HCT116 (cell line): Measurements from ENCODE around the gene C4orf50. TPM values are rescaled to one million over a fixed set of nuclear protein-coding genes. Genes with fewer than 3 reads are reported as not detected.

Source experiments
- ATAC-seq: fragments of 200-7000 bp; cut with Tn5 transposase; 2 replicates; pipeline ENCODE4 v1.9.1; 2020; ENCODE audit warnings: mild to moderate bottlenecking, moderate library complexity
- Bru-seq: library from RNA; stranded (reverse); fragments of 400-500 nt; gene quantifications from one replicate; lab custom pipeline; 2021; lab: Mats Ljungman, UMichigan
- BruChase-seq, 2 experiments: library from RNA; stranded (reverse); fragments of 400-500 nt; gene quantifications; one replicate each; lab custom pipeline; 2021; lab: Mats Ljungman, UMichigan
- BruUV-seq: library from RNA; stranded (reverse); fragments of 400-500 nt; replicated peaks from 2 replicates; lab custom pipeline; 2021; lab: Mats Ljungman, UMichigan
- CTCF ChIA-PET: fragments of 300-600 bp; sonication (Branson Sonifier 250); formaldehyde crosslinking; loops from one replicate; lab custom pipeline; 2021; ENCODE audit warnings: antibody characterized with exemption; lab: Charles Lee
- POLR2A ChIA-PET: fragments of 300-600, 350-600 bp; sonication (Branson Sonifier 250); formaldehyde crosslinking; loops from one replicate; lab custom pipeline; 2021; ENCODE audit warnings: antibody characterized with exemption; lab: Charles Lee
- RAD21 ChIA-PET, 2 experiments: fragments of 300-600 bp; sonication (Branson Sonifier 250); formaldehyde crosslinking; loops; one replicate each; lab custom pipeline; 2023; ENCODE audit warnings: low total read pairs in 2 of 2; ENCODE audit not compliant: uncharacterized antibody in 2 of 2, unreplicated experiment in 2 of 2, low non-redundant PET in 1 of 2; lab: Charles Lee
- DNase-seq: peaks from one replicate; pipeline ENCODE4 v3.0.0-alpha.2; 2010; ENCODE audit warnings: low read depth, low spot score
- H2AFZ ChIP-seq: fragments of 200-600 bp; shearing (Covaris generic), sonication (generic); 2 replicates; pipeline ENCODE4 v1.6.1; 2017; ENCODE audit warnings: low read depth, mixed run types, mixed read lengths, antibody characterized with exemption, low read length; ENCODE audit not compliant: poor library complexity, severe bottlenecking
- H3K27ac ChIP-seq: 2 replicates; pipeline ENCODE4 v1.5.1; 2012; ENCODE audit warnings: low read depth, low read length
- H3K27me3 ChIP-seq: fragments of 200-600 bp; sonication (generic); 2 replicates; pipeline ENCODE4 v1.6.1; 2016; ENCODE audit warnings: mixed run types, low read length, mixed read lengths; ENCODE audit not compliant: insufficient read depth
- H3K36me3 ChIP-seq, 2 experiments: fragments of 200-500 bp in 1 of 2; fragments of 200-600 bp in 1 of 2; sonication (Bioruptor generic) in 1 of 2; sonication (generic) in 1 of 2; 2 replicates each; pipeline versions ENCODE4 v1.5.1 to v1.6.1; 2014 to 2016; ENCODE audit warnings: low read length in 2 of 2, inconsistent platforms in 1 of 2, mixed read lengths in 1 of 2, mixed run types in 1 of 2; ENCODE audit not compliant: insufficient read depth in 2 of 2, control insufficient read depth in 1 of 2
- H3K4me1 ChIP-seq, 2 experiments: fragments of 200-600 bp in 1 of 2; sonication (generic) in 1 of 2; 2 replicates each; pipeline versions ENCODE4 v1.5.1 to v1.6.1; 2012 to 2017; ENCODE audit warnings: low read length in 2 of 2, inconsistent platforms in 1 of 2, mild to moderate bottlenecking in 1 of 2, mixed read lengths in 1 of 2, mixed run types in 1 of 2, moderate library complexity in 1 of 2; ENCODE audit not compliant: insufficient read depth in 2 of 2, control insufficient read depth in 1 of 2
- H3K4me2 ChIP-seq: fragments of 200-600 bp; sonication (generic); 2 replicates; pipeline ENCODE4 v1.6.1; 2017; ENCODE audit warnings: mixed run types, low read length, mixed read lengths
- H3K4me3 ChIP-seq, 2 experiments: fragments of 200-600 bp in 1 of 2; sonication (generic) in 1 of 2; replicated peaks in 1 of 2; 2 replicates each; pipeline ENCODE4 v1.5.1; 2011 to 2016; ENCODE audit warnings: low read length in 2 of 2, control low read depth in 1 of 2, low read depth in 1 of 2, mild to moderate bottlenecking in 1 of 2, mixed read lengths in 1 of 2, mixed run types in 1 of 2
- H3K79me2 ChIP-seq: fragments of 200-600 bp; sonication (generic); 2 replicates; pipeline ENCODE4 v1.6.1; 2017; ENCODE audit warnings: mild to moderate bottlenecking, mixed run types, low read length, moderate library complexity, mixed read lengths; ENCODE audit not compliant: insufficient read depth
- H3K9ac ChIP-seq: fragments of 200-600 bp; sonication (generic); 2 replicates; pipeline ENCODE4 v1.6.1; 2016; ENCODE audit warnings: low read length, mixed read lengths
- H3K9me2 ChIP-seq: fragments of 200-600 bp; sonication (generic), shearing (Covaris generic); 2 replicates; pipeline ENCODE4 v1.6.1; 2017; ENCODE audit warnings: mixed run types, mild to moderate bottlenecking, moderate library complexity; ENCODE audit not compliant: insufficient read depth
- H3K9me3 ChIP-seq, 2 experiments: fragments of 200-500 bp in 1 of 2; fragments of 200-600 bp in 1 of 2; sonication (Bioruptor generic) in 1 of 2; sonication (generic) in 1 of 2; 2 replicates each; pipeline ENCODE4 v1.6.1; 2014 to 2017; ENCODE audit warnings: low read length in 2 of 2, mixed read lengths in 2 of 2, inconsistent platforms in 1 of 2, low read depth in 1 of 2, mild to moderate bottlenecking in 1 of 2, mixed run types in 1 of 2, moderate library complexity in 1 of 2; ENCODE audit not compliant: control insufficient read depth in 1 of 2, insufficient read depth in 1 of 2
- H4K20me1 ChIP-seq: fragments of 200-600 bp; sonication (generic), shearing (Covaris generic); 2 replicates; pipeline ENCODE4 v1.6.1; 2017; ENCODE audit warnings: mixed run types, mild to moderate bottlenecking, moderate library complexity; ENCODE audit not compliant: insufficient read depth
- ATF3 ChIP-seq: IDR thresholded peaks from 2 replicates; pipeline ENCODE4 v1.6.1; 2012
- ELF1 ChIP-seq: IDR thresholded peaks from 2 replicates; pipeline ENCODE4 v1.6.1; 2012; ENCODE audit warnings: low read depth, borderline replicate concordance
- FOSL1 ChIP-seq: IDR thresholded peaks from 2 replicates; pipeline ENCODE4 v1.6.1; 2012; ENCODE audit warnings: low read depth
- JUND ChIP-seq: IDR thresholded peaks from 2 replicates; pipeline ENCODE4 v1.6.1; 2012
- POLR2A ChIP-seq: IDR thresholded peaks from 2 replicates; pipeline ENCODE4 v1.7.0; 2011; ENCODE audit warnings: borderline replicate concordance; ENCODE audit not compliant: insufficient read depth, insufficient read length; ENCODE audit errors: extremely low read depth
- RAD21 ChIP-seq: IDR thresholded peaks from 2 replicates; pipeline ENCODE4 v1.6.1; 2012; ENCODE audit warnings: low read depth, mild to moderate bottlenecking
- REST ChIP-seq: IDR thresholded peaks from 2 replicates; pipeline ENCODE4 v1.6.1; 2012; ENCODE audit warnings: low read depth
- SIN3A ChIP-seq: IDR thresholded peaks from 2 replicates; pipeline ENCODE4 v1.6.1; 2012; ENCODE audit warnings: low read depth
- SP1 ChIP-seq: IDR thresholded peaks from 2 replicates; pipeline ENCODE4 v1.6.1; 2012; ENCODE audit warnings: low read depth
- SRF ChIP-seq: IDR thresholded peaks from 2 replicates; pipeline ENCODE4 v1.6.1; 2012; ENCODE audit warnings: low read depth
- YY1 ChIP-seq: IDR thresholded peaks from 2 replicates; pipeline ENCODE4 v1.6.1; 2011; ENCODE audit warnings: low read length, low read depth, moderate library complexity, mild to moderate bottlenecking; ENCODE audit not compliant: insufficient replicate concordance; ENCODE audit errors: extremely low read depth
- ZBTB33 ChIP-seq: IDR thresholded peaks from 2 replicates; pipeline ENCODE4 v1.6.1; 2011; ENCODE audit warnings: mild to moderate bottlenecking, low read length, moderate library complexity; ENCODE audit not compliant: insufficient replicate concordance; ENCODE audit errors: extremely low read depth
- intact Hi-C: fragments of 100-400 bp; cut with micrococcal nuclease; formaldehyde crosslinking; loops from 2 replicates; pipeline ENCODE4 v1.10.0; 2022
- long read RNA-seq: library from polyadenylated mRNA; unstranded; transcript quantifications from one replicate; pipeline ENCODE4 v2.0.0, GENCODE V29; 2021; ENCODE audit not compliant: unreplicated experiment
- polyA plus RNA-seq: library from polyadenylated mRNA; unstranded; fragments of >200 nt; gene quantifications from 2 replicates; pipeline ENCODE4 v1.2.1, GENCODE V29; 2012; ENCODE audit warnings: missing spikeins
- total RNA-seq: library from RNA; stranded (reverse); gene quantifications from one replicate; pipeline ENCODE4 v1.2.1, GENCODE V29; 2021; ENCODE audit not compliant: unreplicated experiment

The C4orf50 gene
- total RNA-seq (not detected), Bru-seq, nascent RNA (percentile 2 among the genes with signal in this experiment), BruChase-seq, experiment 1, labeled RNA remaining after a 6-hour chase (percentile 4 among the genes with signal in this experiment), BruChase-seq, experiment 2, labeled RNA remaining after a 2-hour chase (percentile 7 among the genes with signal in this experiment)
- under 0.01 and 0.01 TPM in 2 replicates for polyA plus RNA-seq
- long read RNA-seq, partial matches to known transcripts = 0 of 1 reads
- long read RNA-seq, other reads (novel, unspliced or antisense) = 1 of 1 reads

- ChIA-PET CTCF (no interaction called here), RAD21 (no interaction called here), POLR2A (no interaction called here)
- intact Hi-C loops = no loop called here
- Histone ChIP-seq H2AFZ (peak within 1 kb of the TSS; percentile 84), H4K20me1 (no peaks in the 10 kb centered on the region), H3K4me3 (no peak within 1 kb of the TSS), H3K36me3 (no peaks in the 10 kb centered on the region), H3K27ac (no peak within 1 kb of the TSS), H3K79me2 (no peaks in the 10 kb centered on the region), H3K9me3 (no peaks in the 10 kb centered on the region), H3K4me1 (no peaks in the 10 kb centered on the region), H3K9me2 (no peaks in the 10 kb centered on the region), H3K4me2 (no peak within 1 kb of the TSS), H3K9ac (no peak within 1 kb of the TSS), H3K27me3 (no peaks in the 10 kb centered on the region)
- TF ChIP-seq SRF = no peak
- no peak for TF ChIP-seq ATF3
- TF ChIP-seq JUND = no peak
- TF ChIP-seq ELF1 = no peak
- TF ChIP-seq REST = no peak
- TF ChIP-seq ZBTB33 = no peak
- TF ChIP-seq SIN3A = no peak
- no peak for TF ChIP-seq RAD21
- no peak for TF ChIP-seq YY1
- no peak for TF ChIP-seq FOSL1
- TF ChIP-seq SP1 = no peak
- no peak for TF ChIP-seq POLR2A
- no peak for DNase-seq
- ATAC-seq = no peak
- no TSS peak for BruUV-seq
Measured at GRCh38 chr4:6018331-6018730, at the start of gene C4orf50. TSS of gene C4orf50 (minus strand) at chr4:6018431.
